Mesenchymal stem cell (in vitro differentiated cells and primary cell): ENCODE data around the gene MAMDC4.

Experiments
- DNase-seq: peaks from one replicate; pipeline ENCODE4 v3.0.0-alpha.2; 2013
- H2AFZ ChIP-seq: one replicate; pipeline ENCODE4 v1.6.1; 2013; ENCODE audit warnings: low read depth, mild to moderate bottlenecking, control low read depth, inconsistent platforms, low read length, moderate library complexity
- H2AK5ac ChIP-seq: 2 replicates; pipeline ENCODE4 v1.6.1; 2013; ENCODE audit warnings: low read length, moderate library complexity, mild to moderate bottlenecking, inconsistent platforms; ENCODE audit not compliant: severe bottlenecking
- H2BK120ac ChIP-seq: one replicate; pipeline ENCODE4 v1.6.1; 2013; ENCODE audit warnings: low read depth, mild to moderate bottlenecking, inconsistent platforms, low read length, moderate library complexity
- H2BK12ac ChIP-seq, 2 experiments: one replicate each; pipeline ENCODE4 v1.6.1; 2013; ENCODE audit warnings: inconsistent platforms in 2 of 2, low read length in 2 of 2, mild to moderate bottlenecking in 2 of 2, moderate library complexity in 2 of 2, control low read depth in 1 of 2
- H2BK15ac ChIP-seq: one replicate; pipeline ENCODE4 v1.6.1; 2013; ENCODE audit warnings: mild to moderate bottlenecking, low read depth, inconsistent platforms; ENCODE audit not compliant: poor library complexity, severe bottlenecking
- H2BK5ac ChIP-seq: 2 replicates; pipeline ENCODE4 v1.6.1; 2013; ENCODE audit warnings: low read depth, mild to moderate bottlenecking, low read length, control low read depth, inconsistent platforms; ENCODE audit not compliant: poor library complexity, severe bottlenecking
- H3K14ac ChIP-seq, 2 experiments: one replicate each; pipeline ENCODE4 v1.6.1; 2013; ENCODE audit warnings: inconsistent platforms in 2 of 2, low read length in 2 of 2, control low read depth in 1 of 2, mild to moderate bottlenecking in 1 of 2, moderate library complexity in 1 of 2
- H3K18ac ChIP-seq, 2 experiments: one replicate each; pipeline ENCODE4 v1.6.1; 2013; ENCODE audit warnings: inconsistent platforms in 2 of 2, low read length in 2 of 2, control low read depth in 1 of 2, low read depth in 1 of 2, mild to moderate bottlenecking in 1 of 2
- H3K23ac ChIP-seq, 2 experiments: one replicate each; pipeline ENCODE4 v1.6.1; 2013; ENCODE audit warnings: inconsistent platforms in 2 of 2, low read length in 2 of 2, mild to moderate bottlenecking in 2 of 2, moderate library complexity in 2 of 2, control low read depth in 1 of 2
- H3K27ac ChIP-seq: 2 replicates; pipeline ENCODE4 v1.5.1; 2013; ENCODE audit warnings: mild to moderate bottlenecking, moderate library complexity, low read length, control low read depth, inconsistent platforms; ENCODE audit not compliant: poor library complexity, severe bottlenecking
- H3K27me3 ChIP-seq, 2 experiments: 2 replicates each; pipeline versions ENCODE4 v1.6.1 to v1.7.0; 2013; ENCODE audit warnings: low read length in 2 of 2, mild to moderate bottlenecking in 2 of 2, moderate library complexity in 2 of 2, control low read depth in 1 of 2, inconsistent platforms in 1 of 2; ENCODE audit not compliant: control insufficient read depth in 1 of 2, insufficient read depth in 1 of 2
- H3K36me3 ChIP-seq, 2 experiments: 2 replicates each; pipeline versions ENCODE4 v1.6.1 to v1.7.0; 2013; ENCODE audit warnings: low read length in 2 of 2, control low read depth in 1 of 2, inconsistent platforms in 1 of 2, low read depth in 1 of 2, mild to moderate bottlenecking in 1 of 2; ENCODE audit not compliant: insufficient read depth in 2 of 2, control insufficient read depth in 1 of 2
- H3K4ac ChIP-seq, 2 experiments: one replicate each; pipeline ENCODE4 v1.6.1; 2013; ENCODE audit warnings: inconsistent platforms in 2 of 2, low read length in 2 of 2, mild to moderate bottlenecking in 2 of 2, moderate library complexity in 2 of 2, control low read depth in 1 of 2, low read depth in 1 of 2
- H3K4me1 ChIP-seq: 2 replicates; pipeline ENCODE4 v1.6.1; 2013; ENCODE audit warnings: low read depth, low read length, control low read depth; ENCODE audit not compliant: control insufficient read depth, insufficient read depth
- H3K4me2 ChIP-seq: 2 replicates; pipeline ENCODE4 v1.6.1; 2013; ENCODE audit warnings: low read length, mild to moderate bottlenecking, inconsistent platforms; ENCODE audit not compliant: poor library complexity, severe bottlenecking
- H3K4me3 ChIP-seq, 2 experiments: 2 replicates each; pipeline versions ENCODE4 v1.5.1 to v1.7.0; 2013; ENCODE audit warnings: low read length in 2 of 2, mild to moderate bottlenecking in 2 of 2, control low read depth in 1 of 2, low read depth in 1 of 2; ENCODE audit not compliant: insufficient read depth in 1 of 2
- H3K79me1 ChIP-seq: replicated peaks from 2 replicates; pipeline ENCODE4 v1.6.1; 2013; ENCODE audit warnings: mild to moderate bottlenecking, control low read depth, low read length, inconsistent platforms; ENCODE audit not compliant: poor library complexity, severe bottlenecking
- H3K9ac ChIP-seq: 2 replicates; pipeline ENCODE4 v1.7.0; 2013; ENCODE audit warnings: mild to moderate bottlenecking, low read length, moderate library complexity
- H3K9me3 ChIP-seq: 2 replicates; pipeline ENCODE4 v1.7.0; 2013; ENCODE audit warnings: mild to moderate bottlenecking, low read length; ENCODE audit not compliant: control insufficient read depth
- H4K8ac ChIP-seq: one replicate; pipeline ENCODE4 v1.6.1; 2013; ENCODE audit warnings: inconsistent platforms, mild to moderate bottlenecking, low read length, moderate library complexity
- H4K91ac ChIP-seq: one replicate; pipeline ENCODE4 v1.6.1; 2013; ENCODE audit warnings: mild to moderate bottlenecking, low read length, inconsistent platforms
- WGBS: methylation state at CpG from one replicate; pipeline ENCODE4 v1.1.7; 2013; ENCODE audit warnings: mixed read lengths; 5-methylcytosine and 5-hydroxymethylcytosine counted together

The MAMDC4 gene

GRCh38 chr9:136827794-136828473 lies 24.2 kb upstream of the MAMDC4 start:
- Histone ChIP-seq H3K4me2 (no peak overlapping the region), H3K36me3 (peaks cover 80 to 98% of the 10 kb centered on the region in 2 experiments), H3K4ac (no peak overlapping the region), H3K9me3 (no peaks in the 10 kb centered on the region), H2BK120ac (no peak overlapping the region), H3K14ac (no peak overlapping the region), H2BK15ac (no peak overlapping the region), H2BK5ac (no peak overlapping the region), H4K91ac (no peak overlapping the region), H3K27ac (no peak overlapping the region), H3K79me1 (peaks cover 63% of the 10 kb centered on the region), H2AK5ac (no peak overlapping the region), H4K8ac (no peak overlapping the region), H3K23ac (no peak overlapping the region), H3K18ac (no peak overlapping the region), H3K9ac (no peak overlapping the region), H2BK12ac (no peak overlapping the region), H3K27me3 (no peaks in the 10 kb centered on the region), H3K4me3 (no peak overlapping the region), H3K4me1 (peaks cover 5% of the 10 kb centered on the region), H2AFZ (no peak overlapping the region)
- DNase-seq, result no peak
- 92% methylated on average over 10 of the region's 14 CpGs for WGBS

GRCh38 chr9:136828474-136829140 lies 23.5 kb upstream of the MAMDC4 start:
- no peak overlapping the region for H3K4me3 ChIP-seq
- peaks cover 80 to 96% of the 10 kb centered on the region in 2 experiments for H3K36me3 ChIP-seq
- 96% methylated on average over 31 of the region's 31 CpGs for WGBS
- H3K14ac ChIP-seq, result no peak overlapping the region
- H3K9ac ChIP-seq, result no peak overlapping the region
- no peak overlapping the region for H3K4me2 ChIP-seq
- H3K4me1 ChIP-seq, result peaks cover 5% of the 10 kb centered on the region
- no peak overlapping the region for H2BK120ac ChIP-seq
- no peak overlapping the region for H3K4ac ChIP-seq
- H3K23ac ChIP-seq, result no peak overlapping the region
- H4K8ac ChIP-seq, result no peak overlapping the region
- DNase-seq, result no peak
- H2BK5ac ChIP-seq, result no peak overlapping the region
- no peak overlapping the region for H2AFZ ChIP-seq
- peak overlapping the region in 1 of 2 experiments; percentile 43 for H2BK12ac ChIP-seq
- H3K27me3 ChIP-seq, result no peaks in the 10 kb centered on the region
- H3K27ac ChIP-seq, result no peak overlapping the region
- no peak overlapping the region for H2BK15ac ChIP-seq
- H3K9me3 ChIP-seq, result no peaks in the 10 kb centered on the region
- no peak overlapping the region for H3K18ac ChIP-seq
- peaks cover 57% of the 10 kb centered on the region for H3K79me1 ChIP-seq
- no peak overlapping the region for H2AK5ac ChIP-seq
- no peak overlapping the region for H4K91ac ChIP-seq

- H2BK15ac ChIP-seq, result no peak overlapping the region
- H3K27ac ChIP-seq, result no peak overlapping the region
- WGBS, result 98% methylated on average over 14 of the region's 14 CpGs
- H2AFZ ChIP-seq, result no peak overlapping the region
- H2BK5ac ChIP-seq, result no peak overlapping the region
- no peak overlapping the region for H3K4me2 ChIP-seq
- no peak overlapping the region for H2BK12ac ChIP-seq
- no peak overlapping the region for H2AK5ac ChIP-seq
- peaks cover 55% of the 10 kb centered on the region for H3K79me1 ChIP-seq
- H3K36me3 ChIP-seq, result peaks cover 82 to 92% of the 10 kb centered on the region in 2 experiments
- H3K9me3 ChIP-seq, result no peaks in the 10 kb centered on the region
- no peak overlapping the region for H3K18ac ChIP-seq
- no peak overlapping the region for H3K9ac ChIP-seq
- no peak overlapping the region for H3K14ac ChIP-seq
- H3K4ac ChIP-seq, result no peak overlapping the region
- H2BK120ac ChIP-seq, result no peak overlapping the region
- H3K23ac ChIP-seq, result no peak overlapping the region
- no peaks in the 10 kb centered on the region for H3K27me3 ChIP-seq
- H3K4me1 ChIP-seq, result peaks cover 5% of the 10 kb centered on the region
- DNase-seq, result no peak
- no peak overlapping the region for H4K91ac ChIP-seq
- H3K4me3 ChIP-seq, result no peak overlapping the region
- no peak overlapping the region for H4K8ac ChIP-seq
These were observed 22.7 kb upstream of the MAMDC4 start for GRCh38 chr9:136829412-136829811.

- H2BK5ac ChIP-seq, result no peak overlapping the region
- no peak for DNase-seq
- H3K14ac ChIP-seq, result no peak overlapping the region
- no peak overlapping the region for H2BK120ac ChIP-seq
- no peak overlapping the region for H2AFZ ChIP-seq
- H4K8ac ChIP-seq, result no peak overlapping the region
- H2BK12ac ChIP-seq, result no peak overlapping the region
- H3K36me3 ChIP-seq, result peaks cover 76 to 88% of the 10 kb centered on the region in 2 experiments
- 94% methylated on average over 41 of the region's 41 CpGs for WGBS
- no peaks in the 10 kb centered on the region for H3K9me3 ChIP-seq
- H3K23ac ChIP-seq, result no peak overlapping the region
- H3K27ac ChIP-seq, result no peak overlapping the region
- H2AK5ac ChIP-seq, result no peak overlapping the region
- no peak overlapping the region for H3K18ac ChIP-seq
- no peak overlapping the region for H3K4me3 ChIP-seq
- H3K4ac ChIP-seq, result no peak overlapping the region
- no peak overlapping the region for H4K91ac ChIP-seq
- H3K4me2 ChIP-seq, result no peak overlapping the region
- H2BK15ac ChIP-seq, result no peak overlapping the region
- H3K27me3 ChIP-seq, result no peaks in the 10 kb centered on the region
- peaks cover 50% of the 10 kb centered on the region for H3K79me1 ChIP-seq
- H3K9ac ChIP-seq, result no peak overlapping the region
- peaks cover 5% of the 10 kb centered on the region for H3K4me1 ChIP-seq
These were observed 21.9 kb upstream of the MAMDC4 start for GRCh38 chr9:136829981-136830885.
